SK-N-SH (cell line): Measurements from ENCODE around the gene CACNA1D. TPM values are rescaled to one million over a fixed set of nuclear protein-coding genes. Genes with fewer than 3 reads are reported as not detected.
A peak's percentile ranks its signal among the peaks of the same experiment; 100 is the strongest.

Experiments
- CTCF ChIA-PET: fragments of 300-600, 350-600 bp; formaldehyde crosslinking; extraction: SDS; loops from one replicate; lab custom pipeline; 2021; lab: Yijun Ruan, JAX
- POLR2A ChIA-PET: fragments of 350-600 bp; sonication (Branson Sonifier 250); formaldehyde crosslinking; extraction: SDS; loops from one replicate; lab custom pipeline; 2020; ENCODE audit warnings: antibody characterized with exemption, inconsistent platforms; lab: Yijun Ruan, JAX
- DNase-seq: peaks from one replicate; pipeline ENCODE4 v3.0.0; 2012
- H2AFZ ChIP-seq: fragments of 200-600 bp; sonication (generic); 2 replicates; pipeline ENCODE4 v1.8.1; 2016; ENCODE audit warnings: antibody characterized with exemption, mild to moderate bottlenecking, low read depth
- H3F3A ChIP-seq: fragments of 200-600 bp; sonication (generic); replicated peaks from 2 replicates; pipeline ENCODE3; 2016; ENCODE audit warnings: antibody characterized with exemption, mild to moderate bottlenecking; ENCODE audit not compliant: insufficient read depth
- H3K27ac ChIP-seq, 2 experiments: fragments of 200-500 bp in 1 of 2; fragments of 200-600 bp in 1 of 2; sonication (Bioruptor generic) in 1 of 2; sonication (generic), shearing (Covaris generic) in 1 of 2; 2 replicates each; pipeline versions ENCODE4 v1.5.1 to v1.6.1; 2014 to 2016; ENCODE audit warnings: low read depth in 2 of 2, inconsistent platforms in 1 of 2, low read length in 1 of 2, mild to moderate bottlenecking in 1 of 2, mixed read lengths in 1 of 2
- H3K27me3 ChIP-seq: fragments of 200-600 bp; sonication (generic), shearing (Covaris generic); 2 replicates; pipeline ENCODE4 v1.6.1; 2016; ENCODE audit warnings: mixed run types; ENCODE audit not compliant: insufficient read depth
- H3K36me3 ChIP-seq, 2 experiments: fragments of 200-500 bp in 1 of 2; fragments of 200-600 bp in 1 of 2; sonication (Bioruptor generic) in 1 of 2; sonication (generic) in 1 of 2; replicated peaks in 1 of 2; 2 replicates each; pipeline versions ENCODE3 to v1.5.1; 2014 to 2016; ENCODE audit warnings: low read length in 1 of 2, mild to moderate bottlenecking in 1 of 2; ENCODE audit not compliant: insufficient read depth in 2 of 2, control insufficient read depth in 1 of 2
- H3K4me1 ChIP-seq, 2 experiments: fragments of 200-500 bp in 1 of 2; fragments of 200-600 bp in 1 of 2; sonication (Bioruptor generic) in 1 of 2; sonication (generic), shearing (Covaris generic) in 1 of 2; 2 replicates each; pipeline versions ENCODE4 v1.5.1 to v1.6.1; 2014 to 2016; ENCODE audit warnings: low read depth in 1 of 2, low read length in 1 of 2, mixed run types in 1 of 2; ENCODE audit not compliant: insufficient read depth in 2 of 2, control insufficient read depth in 1 of 2
- H3K4me2 ChIP-seq: fragments of 200-600 bp; sonication (generic), shearing (Covaris generic); 2 replicates; pipeline ENCODE4 v1.6.1; 2017; ENCODE audit warnings: mixed run types
- H3K4me3 ChIP-seq, 2 experiments: fragments of 200-500 bp in 1 of 2; fragments of 200-600 bp in 1 of 2; sonication (Bioruptor generic) in 1 of 2; sonication (generic), shearing (Covaris generic) in 1 of 2; 2 replicates each; pipeline versions ENCODE4 v1.5.1 to v1.8.1; 2014 to 2016; ENCODE audit warnings: low read depth in 2 of 2, inconsistent platforms in 1 of 2, low read length in 1 of 2, mild to moderate bottlenecking in 1 of 2, mixed read lengths in 1 of 2, moderate library complexity in 1 of 2
- H3K79me2 ChIP-seq: fragments of 200-600 bp; sonication (generic); 2 replicates; pipeline ENCODE4 v1.8.1; 2017; ENCODE audit warnings: mild to moderate bottlenecking; ENCODE audit not compliant: insufficient read depth
- H3K9ac ChIP-seq: fragments of 200-600 bp; sonication (generic); 2 replicates; pipeline ENCODE4 v1.6.1; 2017; ENCODE audit warnings: mixed run types
- H3K9me2 ChIP-seq: fragments of 200-600 bp; sonication (generic); 2 replicates; pipeline ENCODE4 v1.6.1; 2017; ENCODE audit warnings: mixed run types
- H3K9me3 ChIP-seq: fragments of 200-600 bp; sonication (generic); 2 replicates; pipeline ENCODE4 v1.6.1; 2017; ENCODE audit warnings: mixed run types, mild to moderate bottlenecking, moderate library complexity
- H4K20me1 ChIP-seq: fragments of 200-600 bp; sonication (generic); 2 replicates; pipeline ENCODE4 v1.6.1; 2017; ENCODE audit warnings: mild to moderate bottlenecking, mixed run types; ENCODE audit not compliant: insufficient read depth
- GATA2 ChIP-seq: sonication (generic); formaldehyde crosslinking; IDR thresholded peaks from 2 replicates; pipeline ENCODE4 v1.5.0; 2020; ENCODE audit warnings: mild to moderate bottlenecking, missing genetic modification reagents
- IRF3 ChIP-seq: fragments of 150-350 bp; IDR thresholded peaks from 2 replicates; pipeline ENCODE4 v1.6.1; 2016; ENCODE audit warnings: mild to moderate bottlenecking, low read depth, low read length
- NRF1 ChIP-seq: IDR thresholded peaks from 2 replicates; pipeline ENCODE4 v1.6.1; 2012; ENCODE audit warnings: low read depth, mild to moderate bottlenecking, low read length
- POLR2AphosphoS5 ChIP-seq: IDR thresholded peaks from 2 replicates; pipeline ENCODE4 v1.6.1; 2012; ENCODE audit warnings: low read depth, low read length
- REST ChIP-seq: IDR thresholded peaks from 2 replicates; pipeline ENCODE4 v1.6.1; 2012; ENCODE audit warnings: mild to moderate bottlenecking, low read depth, low read length, moderate library complexity
- TCF12 ChIP-seq: IDR thresholded peaks from 2 replicates; pipeline ENCODE4 v1.4.0; 2012
- TEAD4 ChIP-seq: IDR thresholded peaks from 2 replicates; pipeline ENCODE4 v1.4.0; 2012; ENCODE audit warnings: mild to moderate bottlenecking, borderline replicate concordance; ENCODE audit not compliant: insufficient read depth
- WGBS: methylation state at CpG from one replicate; pipeline ENCODE4 v1.1.6; 2017; ENCODE audit warnings: low lambda C conversion rate; 5-methylcytosine and 5-hydroxymethylcytosine counted together
- polyA plus RNA-seq, 3 experiments: library from polyadenylated mRNA; depleted of rRNA; stranded (reverse); fragments of >200 nt; gene quantifications; 2 replicates each; pipeline ENCODE4 v1.2.3, GENCODE V29; 2012
- TF ChIP-seq, protein P1 (sequence below): fragments of 150-350 bp; IDR thresholded peaks from 2 replicates; pipeline ENCODE4 v1.6.1; 2017; ENCODE audit warnings: antibody characterized with exemption, low read length, low read depth, borderline replicate concordance
- TF ChIP-seq, protein P2 (sequence below): IDR thresholded peaks from 2 replicates; pipeline ENCODE4 v1.4.0; 2012; ENCODE audit warnings: low read depth, borderline replicate concordance

CACNA1D gene
- polyA plus RNA-seq, 1 of the 3 experiments (the other 2 are of a cell fraction): 0.12 TPM

DNA sequence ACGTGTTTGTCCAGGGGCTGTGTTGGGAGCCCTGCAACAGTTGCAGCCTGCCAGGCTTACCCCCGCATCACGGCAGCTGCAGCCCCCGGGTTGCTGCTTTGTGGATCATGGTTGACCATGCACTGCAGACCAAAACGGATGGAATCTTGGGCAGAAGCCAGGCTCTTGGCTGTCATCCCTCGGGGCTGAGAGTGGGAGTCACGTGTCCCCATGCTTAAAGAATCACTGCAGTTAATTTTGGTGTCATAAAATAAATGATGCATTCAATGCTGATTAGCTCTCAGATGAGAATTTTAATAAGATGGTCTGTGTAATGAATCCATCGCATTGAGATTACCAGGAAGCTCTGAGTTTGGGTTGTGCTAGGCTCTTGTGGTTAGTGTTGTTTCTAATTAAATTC, 236.2 kb downstream of the CACNA1D start:
- Histone ChIP-seq H3K27ac (no peak overlapping the region; a peak in 1 of 4 replicates), H3K27me3 (no peaks in the 10 kb centered on the region), H2AFZ (no peak overlapping the region), H3K36me3 (no peaks in the 10 kb centered on the region), H3K9me3 (no peaks in the 10 kb centered on the region), H3K9me2 (no peaks in the 10 kb centered on the region), H3K4me2 (no peak overlapping the region), H3K4me1 (peaks cover 0 to 15% of the 10 kb centered on the region in 2 experiments; a peak in 2 of 4 replicates), H4K20me1 (no peaks in the 10 kb centered on the region), H3K79me2 (no peaks in the 10 kb centered on the region), H3F3A (no peaks in the 10 kb centered on the region), H3K4me3 (no peak overlapping the region), H3K9ac (no peak overlapping the region)
- TF ChIP-seq REST (no peak), NRF1 (no peak), IRF3 (no peak), GATA2 (CRISPR knock-in tag) (no peak), TEAD4 (no peak), TCF12 (no peak), POLR2AphosphoS5 (no peak)
- TF ChIP-seq, protein P1, sequence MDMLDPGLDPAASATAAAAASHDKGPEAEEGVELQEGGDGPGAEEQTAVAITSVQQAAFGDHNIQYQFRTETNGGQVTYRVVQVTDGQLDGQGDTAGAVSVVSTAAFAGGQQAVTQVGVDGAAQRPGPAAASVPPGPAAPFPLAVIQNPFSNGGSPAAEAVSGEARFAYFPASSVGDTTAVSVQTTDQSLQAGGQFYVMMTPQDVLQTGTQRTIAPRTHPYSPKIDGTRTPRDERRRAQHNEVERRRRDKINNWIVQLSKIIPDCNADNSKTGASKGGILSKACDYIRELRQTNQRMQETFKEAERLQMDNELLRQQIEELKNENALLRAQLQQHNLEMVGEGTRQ: 0 out of 2 replicates have a peak, but pooled peaks have one; percentile 11
- TF ChIP-seq, protein P2, sequence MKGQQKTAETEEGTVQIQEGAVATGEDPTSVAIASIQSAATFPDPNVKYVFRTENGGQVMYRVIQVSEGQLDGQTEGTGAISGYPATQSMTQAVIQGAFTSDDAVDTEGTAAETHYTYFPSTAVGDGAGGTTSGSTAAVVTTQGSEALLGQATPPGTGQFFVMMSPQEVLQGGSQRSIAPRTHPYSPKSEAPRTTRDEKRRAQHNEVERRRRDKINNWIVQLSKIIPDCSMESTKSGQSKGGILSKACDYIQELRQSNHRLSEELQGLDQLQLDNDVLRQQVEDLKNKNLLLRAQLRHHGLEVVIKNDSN: peak; percentile 49; the same call in 1 of the 2 replicates
- whole genome bisulfite sequencing: 23% methylated on average over 8 of the region's 8 CpGs
- peak; percentile 66 for DNase-seq
- ChIA-PET CTCF (interaction anchor here (0.5 to 0.9 kb wide), 2 partner anchors 10 to 20 kb away, joined by 3 read pairs; no protein-coding TSS in a partner anchor), POLR2A (no interaction called here)
